GM21529 (cell line): ENCODE measurements around the gene EOMES.
"Not testable (repeated sequence)": the region's sequence is repeated elsewhere in the genome, so short reads cannot be mapped to it uniquely, and the experiment has no call there.

Experiments
- ATAC-seq: cut with Tn5 transposase; IDR thresholded peaks from one replicate; pipeline ENCODE4 v1.9.1; 2021; ENCODE audit not compliant: unreplicated experiment

Gene EOMES

DNA sequence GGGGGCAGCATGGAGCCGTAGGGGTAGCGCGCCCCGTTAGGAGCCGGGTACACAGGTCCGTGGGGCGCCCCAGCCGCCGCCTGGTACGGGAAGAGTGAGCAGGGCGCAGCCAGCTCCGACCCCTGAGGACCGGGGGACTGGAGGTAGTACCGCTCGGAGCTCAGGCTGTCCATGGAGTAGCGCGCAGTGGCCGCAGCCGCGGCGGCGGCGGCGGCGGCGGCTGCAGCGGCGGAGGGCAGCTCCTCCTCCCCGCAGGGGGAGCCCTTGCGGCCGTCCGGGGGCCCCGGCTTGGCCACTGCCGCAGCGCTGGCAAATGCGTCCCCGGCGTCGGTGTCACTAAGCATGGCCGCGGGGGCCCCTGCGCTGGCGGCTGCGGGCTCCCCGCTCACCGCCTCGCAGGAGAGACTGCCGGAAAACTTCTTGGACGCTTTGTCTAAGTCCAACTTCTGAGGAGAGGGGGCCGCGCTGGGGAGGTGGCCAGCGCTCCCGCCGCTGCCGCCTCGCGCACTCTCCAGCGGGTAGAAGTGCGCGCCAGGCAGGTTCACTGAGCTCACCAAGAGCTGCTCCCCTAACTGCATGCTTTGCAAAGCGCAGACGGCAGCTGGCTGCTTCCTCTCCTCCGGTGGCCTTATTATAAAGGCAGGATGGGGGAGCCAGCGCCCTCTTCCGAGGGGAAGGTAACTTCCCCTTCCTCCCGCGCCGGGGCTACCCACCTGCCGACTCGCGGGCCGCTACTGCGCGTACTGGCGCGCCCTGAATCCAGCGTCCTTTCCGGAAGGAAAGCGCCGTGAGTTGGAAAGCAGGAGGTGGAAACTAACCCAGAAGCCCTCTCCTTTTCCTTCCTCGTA, at the start of gene EOMES:
Gene EOMES (minus strand): TSS at position 607 of the 848 bp plus-strand sequence. CDS start 29 bp downstream, at position 578.
- peak; percentile 66 for ATAC-seq

DNA sequence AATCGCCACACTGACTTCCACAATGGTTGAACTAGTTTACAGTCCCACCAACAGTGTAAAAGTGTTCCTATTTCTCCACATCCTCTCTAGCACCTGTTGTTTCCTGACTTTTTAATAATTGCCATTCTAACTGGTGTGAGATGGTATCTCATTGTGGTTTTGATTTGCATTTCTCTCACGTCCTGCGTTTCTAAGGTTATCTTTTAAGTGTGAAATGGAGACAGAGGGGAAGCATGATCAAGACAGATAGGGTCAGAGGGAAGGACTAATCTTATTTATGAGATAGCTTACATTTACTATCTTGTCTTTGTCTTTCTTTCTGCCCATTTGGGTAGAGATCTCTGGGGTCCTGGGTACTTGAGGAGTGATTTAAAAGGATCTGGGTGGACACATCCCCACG, 48.3 kb upstream of the EOMES start:
- not testable (repeated sequence) for ATAC-seq

DNA sequence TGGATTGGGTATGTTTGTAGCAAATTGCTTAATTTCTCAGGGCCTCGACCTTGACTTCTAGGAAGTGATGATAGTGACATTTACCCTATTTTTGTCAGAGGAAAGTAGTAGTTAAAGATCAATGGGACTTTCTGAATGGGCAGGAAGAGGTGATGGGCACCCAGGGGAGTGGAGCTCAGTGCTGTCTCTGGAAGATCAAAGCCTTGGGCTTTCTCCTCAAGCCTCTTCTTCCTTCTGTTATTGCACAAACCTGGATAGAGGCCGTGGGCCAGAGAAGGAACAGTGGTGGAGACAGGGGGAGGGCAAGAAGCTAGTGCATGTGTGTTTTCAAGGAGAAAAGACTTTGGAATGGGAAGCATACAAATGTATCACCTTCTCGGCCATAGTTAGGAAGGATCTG, 44.9 kb upstream of the EOMES start:
- no peak for ATAC-seq

DNA sequence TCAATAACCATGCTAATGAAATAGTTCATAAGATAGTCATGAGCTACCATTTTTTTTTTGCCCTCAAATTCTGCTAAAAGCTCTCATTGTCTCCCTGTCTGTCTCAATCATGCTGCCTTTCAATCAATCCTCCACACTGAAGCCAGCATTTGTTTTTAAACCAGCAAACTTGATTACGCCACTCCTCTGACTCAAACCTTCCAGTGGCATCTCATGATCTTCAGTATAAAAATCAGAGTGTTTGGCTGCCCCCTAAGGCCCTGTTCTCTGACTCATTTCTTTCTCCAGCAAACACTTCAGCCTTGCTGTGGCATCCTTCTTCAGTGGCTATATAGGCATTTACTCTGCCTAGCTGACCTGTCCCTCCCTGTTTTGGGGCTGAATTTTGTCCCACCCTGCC, 36.0 kb upstream of the EOMES start:
- no peak for ATAC-seq

DNA sequence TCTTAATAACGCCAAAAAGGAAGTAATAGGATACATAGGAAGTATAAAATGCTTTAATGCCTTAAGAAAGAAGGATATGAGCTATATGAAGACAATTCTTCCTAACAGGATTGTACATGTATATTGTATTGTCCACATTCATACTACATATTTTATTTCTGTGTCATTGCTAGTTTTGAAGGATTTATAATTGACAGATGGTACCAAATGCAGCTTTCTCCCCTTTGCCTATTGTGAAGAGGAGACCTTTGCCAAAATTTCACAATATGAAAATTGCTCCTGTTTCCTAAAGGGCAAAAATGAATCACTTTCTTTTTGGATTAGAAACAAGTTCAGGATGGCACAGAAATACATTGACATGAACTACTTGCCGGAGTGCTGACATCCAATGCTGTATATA, 34.8 kb upstream of the EOMES start:
- no peak for ATAC-seq

DNA sequence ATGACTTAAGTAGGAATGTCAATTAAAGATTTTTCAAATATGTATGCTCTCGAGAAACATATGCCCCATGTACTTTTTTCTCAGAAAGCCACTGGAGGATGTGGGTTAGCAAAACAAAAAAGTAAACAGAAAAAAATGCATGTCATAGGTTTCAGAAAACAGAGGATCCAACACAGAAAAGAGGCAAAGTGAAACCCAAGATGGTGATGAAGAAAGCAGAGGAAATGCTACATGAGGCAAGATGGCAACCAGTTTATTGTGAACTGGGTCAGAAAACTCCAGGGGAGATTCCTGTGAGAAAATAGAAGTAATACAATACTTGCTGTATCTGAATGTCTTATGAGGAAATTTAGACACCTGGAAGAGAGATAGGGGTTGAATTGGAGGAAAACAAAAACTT, 30.8 kb upstream of the EOMES start:
- no peak for ATAC-seq

DNA sequence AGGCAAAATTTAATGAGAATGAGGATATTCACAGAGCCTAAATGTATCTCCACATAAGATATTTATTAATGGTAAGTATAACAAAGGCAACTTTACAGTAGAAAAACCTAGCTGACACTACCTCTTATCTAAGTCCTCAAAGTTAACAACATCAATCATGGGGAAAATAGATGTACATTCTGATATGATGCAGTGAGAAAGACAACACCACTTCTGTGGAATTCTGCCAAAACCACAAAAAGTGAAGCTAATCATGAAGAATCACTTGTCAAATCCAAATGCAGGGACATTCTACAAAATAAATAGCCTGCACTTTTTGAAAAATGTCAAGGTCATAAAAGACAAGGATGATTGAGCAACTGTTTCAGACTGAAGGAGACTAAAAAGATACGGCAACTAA, 27.5 kb upstream of the EOMES start:
- ATAC-seq: no peak

GRCh38 chr3:27746838-27747237, 24.7 kb upstream of the EOMES start:
- no peak for ATAC-seq

DNA sequence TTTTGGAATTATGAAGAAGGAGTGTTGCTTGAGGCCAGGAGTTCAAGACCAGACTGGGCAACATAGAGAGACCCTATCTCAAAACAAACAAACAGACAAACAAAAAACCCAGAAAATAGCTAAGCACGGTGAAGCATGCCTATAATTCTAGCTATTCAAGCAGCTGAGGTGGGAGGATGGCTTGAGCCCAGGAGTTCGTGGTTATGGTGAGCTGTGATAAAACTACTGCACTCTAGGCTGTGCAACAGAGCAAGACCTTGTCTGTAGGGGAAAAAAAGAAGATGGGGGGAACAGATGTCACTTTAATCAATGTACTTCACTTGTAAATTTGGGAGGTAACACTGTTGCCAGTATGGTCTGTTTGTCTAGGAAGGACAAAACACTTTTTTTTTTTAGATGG, 18.7 kb upstream of the EOMES start:
- ATAC-seq: no peak

DNA sequence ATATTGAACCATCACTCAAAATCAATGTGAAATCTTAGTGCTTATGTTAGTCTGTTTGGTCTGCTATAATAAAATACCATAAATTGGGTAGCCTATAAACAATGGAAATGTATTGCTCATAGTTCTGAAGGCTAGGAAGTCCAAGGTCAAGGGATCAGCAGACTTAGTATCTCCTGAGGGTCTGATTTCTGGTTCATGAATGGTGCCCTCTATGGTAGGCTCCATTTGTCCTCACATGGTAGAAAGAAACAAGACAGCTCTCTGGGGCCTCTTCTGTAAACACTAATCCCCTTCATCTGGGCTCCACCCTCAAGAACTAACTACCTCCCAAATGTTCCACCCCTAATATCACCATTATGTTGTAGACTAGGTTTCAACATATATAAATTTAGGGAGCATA, 15.0 kb upstream of the EOMES start:
- no peak for ATAC-seq

GRCh38 chr3:27730774-27731659, 8.9 kb upstream of the EOMES start:
- ATAC-seq: no peak

DNA sequence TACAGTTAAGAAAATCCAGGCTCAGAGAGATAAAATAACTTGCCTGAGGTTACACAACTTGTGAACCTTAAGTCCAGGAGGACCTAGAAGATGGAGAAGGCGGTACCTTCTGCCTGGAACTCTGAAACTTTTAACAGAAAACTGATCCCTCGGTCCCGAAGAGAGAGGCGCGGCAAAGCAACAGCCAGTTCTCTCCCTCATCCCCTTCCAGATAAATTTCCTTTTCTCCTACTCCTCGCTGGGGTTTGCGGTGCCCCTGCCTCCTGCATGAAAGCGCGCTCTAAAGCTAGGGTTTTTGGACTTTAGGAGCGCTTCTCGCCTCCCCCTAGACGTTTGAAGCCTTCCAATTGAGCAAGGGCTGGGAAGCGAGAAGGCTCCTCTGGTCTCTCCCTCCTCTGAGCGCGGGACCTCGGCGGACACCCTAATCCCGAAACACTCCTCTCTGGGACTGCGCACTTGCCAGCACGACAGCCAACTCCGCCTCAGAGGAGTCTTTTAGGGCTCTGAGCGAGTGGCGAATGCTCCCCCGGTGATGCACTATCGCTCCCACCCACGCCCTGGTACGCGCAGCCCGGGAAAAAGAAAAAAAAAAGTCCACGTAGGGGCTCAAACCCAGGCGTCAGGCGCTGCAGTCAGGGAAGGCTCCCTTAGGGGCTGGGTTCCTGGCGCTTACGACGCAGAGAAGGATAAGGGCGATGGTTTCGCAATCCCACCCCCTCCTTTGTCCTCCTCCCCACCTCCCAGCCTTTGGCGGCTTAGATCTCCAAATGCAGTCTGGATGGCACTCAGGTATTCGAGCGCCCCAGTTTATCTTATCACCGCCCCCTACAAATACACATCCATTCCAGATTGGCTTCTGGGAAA, 7.9 kb upstream of the EOMES start:
- no peak for ATAC-seq

GRCh38 chr3:27729325-27729724, 7.2 kb upstream of the EOMES start:
- no peak for ATAC-seq

DNA sequence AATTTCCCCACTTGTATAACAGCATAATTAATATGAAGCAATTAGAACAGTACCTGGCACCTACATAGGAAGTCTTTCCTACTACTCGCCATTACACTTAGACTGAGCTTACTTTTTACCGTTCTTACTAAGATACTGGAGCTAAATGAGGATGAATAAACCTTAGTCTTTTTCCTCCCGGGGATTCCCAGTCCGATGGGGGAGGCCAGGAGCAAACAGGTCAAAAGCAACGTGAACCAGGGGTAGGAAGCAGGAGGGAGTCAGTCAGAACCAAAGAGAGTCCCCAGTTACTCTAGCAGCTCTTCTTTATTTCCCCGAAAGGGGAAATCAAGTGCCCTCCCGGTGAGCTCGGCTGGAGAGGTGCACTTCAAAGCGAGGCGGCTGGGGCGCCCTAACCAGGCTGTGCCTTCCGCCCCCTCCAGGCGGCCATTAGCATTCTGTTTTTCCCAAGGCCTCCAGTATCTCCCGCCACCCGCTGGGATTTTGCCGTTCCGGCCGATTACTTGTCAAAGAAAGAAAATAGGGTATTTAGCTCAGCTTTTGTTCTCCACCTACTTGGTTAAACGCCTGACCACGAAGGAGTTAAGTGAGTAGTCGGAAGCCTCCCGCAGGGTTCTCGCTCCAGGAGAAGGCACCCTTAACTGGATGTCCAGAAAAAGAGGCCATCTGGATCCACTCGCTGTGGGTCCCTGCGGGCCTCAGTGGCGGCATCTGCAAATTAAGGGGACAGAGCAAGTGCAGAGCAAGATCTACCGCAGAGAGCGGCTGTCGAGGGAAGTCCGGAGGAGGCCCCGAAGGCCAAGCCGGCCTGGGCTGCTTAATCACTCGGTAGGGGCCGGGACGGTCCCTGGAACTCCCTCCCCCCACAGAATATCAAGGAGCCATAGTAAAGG, 6.3 kb upstream of the EOMES start:
- no peak for ATAC-seq

DNA sequence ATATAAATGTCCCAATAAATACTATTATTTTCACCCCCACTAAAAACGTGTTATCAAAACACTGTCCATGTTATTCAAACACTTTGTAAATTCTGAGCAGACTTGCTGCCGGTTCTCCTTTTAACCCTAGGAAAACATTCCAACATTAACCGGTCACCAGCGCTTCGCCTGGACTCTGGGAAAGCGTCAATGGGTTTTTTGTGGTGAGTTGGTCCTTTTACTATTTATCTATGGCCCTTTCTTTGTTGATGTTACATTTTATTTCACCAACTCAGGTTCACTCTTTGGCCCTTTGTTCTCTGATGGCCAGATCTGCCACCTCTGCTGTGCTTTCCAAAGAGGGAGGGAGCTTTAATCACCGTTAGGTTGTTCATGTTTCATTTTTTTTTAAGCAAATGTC, 4.1 kb upstream of the EOMES start:
- ATAC-seq: no peak

GRCh38 chr3:27724459-27725197, 2.5 kb upstream of the EOMES start:
- ATAC-seq: no peak

DNA sequence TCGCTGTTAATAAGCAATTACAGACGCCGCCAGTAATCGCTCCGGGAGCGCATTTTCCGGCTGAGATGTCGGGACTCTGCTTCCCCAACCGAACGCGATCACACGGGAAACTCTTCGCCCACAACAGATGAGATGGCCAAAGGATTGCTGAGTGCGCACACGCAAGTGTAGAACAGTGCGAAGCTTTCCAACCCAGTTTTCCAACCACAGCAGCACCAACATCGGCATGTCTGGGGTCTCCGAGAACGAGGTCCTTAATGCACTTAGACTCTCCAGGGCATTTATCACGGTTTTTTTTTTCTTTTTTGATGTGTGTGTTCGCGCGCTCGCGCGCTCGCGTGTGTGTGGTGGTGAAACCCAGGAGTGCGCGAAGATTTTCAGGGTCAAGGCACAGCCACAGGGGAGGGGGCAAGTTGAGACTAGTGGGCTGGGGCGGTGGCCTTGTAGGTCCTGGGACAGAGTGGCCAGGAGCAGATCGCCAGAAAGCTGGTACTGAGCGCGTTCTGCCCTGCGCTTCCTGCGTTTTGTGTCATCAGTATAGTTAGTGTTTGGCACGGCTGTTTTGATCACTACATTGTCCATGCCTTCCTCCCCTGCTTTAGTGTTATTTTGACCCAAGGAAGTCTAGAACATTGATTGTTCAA, 1.8 kb upstream of the EOMES start:
- ATAC-seq: no peak

DNA sequence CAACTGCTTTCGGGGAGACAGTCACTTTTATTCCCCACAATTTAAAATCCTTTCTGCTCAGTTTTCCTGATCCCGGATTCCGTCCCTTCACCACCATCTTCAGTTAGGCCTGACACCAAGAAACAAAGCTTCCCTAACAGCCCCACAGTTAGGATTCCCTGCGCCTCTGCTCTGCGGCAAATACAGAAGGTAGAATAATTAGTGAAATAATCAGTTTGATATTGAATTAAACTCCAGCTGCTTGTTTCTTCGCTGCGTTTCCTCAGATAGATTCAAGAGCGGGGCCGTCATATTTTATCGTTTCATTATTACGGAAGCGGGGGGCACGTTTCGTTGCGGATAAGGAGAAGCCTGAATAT, 1.3 kb upstream of the EOMES start:
- no peak for ATAC-seq

GRCh38 chr3:27723001-27723445, 900 bp upstream of the EOMES start:
- no peak for ATAC-seq
